Activated B cell treated with CpG ODN at 0.5 μM for 24 hours (primary cell): Measurements from ENCODE around the gene MCOLN2. TPM values are rescaled to one million over a fixed set of nuclear protein-coding genes. Genes with fewer than 3 reads are reported as not detected.

Source experiments
- ATAC-seq: fragments of 200-7000 bp; cut with Tn5 transposase; one replicate; pipeline ENCODE4 v1.10.0; 2021; ENCODE audit warnings: low read depth, mild to moderate bottlenecking, moderate library complexity
- CTCF ChIA-PET: fragments of 350-600 bp; sonication (Branson Sonifier 250); formaldehyde crosslinking; loops from one replicate; lab custom pipeline; 2021; ENCODE audit warnings: antibody characterized with exemption; lab: Charles Lee
- POLR2A ChIA-PET: fragments of 350-600 bp; sonication (Branson Sonifier 250); formaldehyde crosslinking; loops from one replicate; lab custom pipeline; 2021; ENCODE audit warnings: antibody characterized with exemption; lab: Charles Lee
- DNase-seq: peaks from one replicate; pipeline ENCODE4 v3.0.0; 2022
- H3K27ac Mint-ChIP-seq: one replicate; pipeline ENCODE4 v1.8.0; 2020; ENCODE audit warnings: mixed read lengths
- H3K27me3 Mint-ChIP-seq: one replicate; pipeline ENCODE4 v1.8.0; 2021; ENCODE audit warnings: mixed read lengths
- H3K36me3 Mint-ChIP-seq: one replicate; pipeline ENCODE4 v1.8.0; 2021; ENCODE audit warnings: low read depth, mixed read lengths
- H3K4me1 Mint-ChIP-seq: one replicate; pipeline ENCODE4 v1.8.0; 2021; ENCODE audit warnings: mixed read lengths
- H3K4me3 Mint-ChIP-seq: one replicate; pipeline ENCODE4 v1.8.0; 2020; ENCODE audit warnings: mild to moderate bottlenecking, mixed read lengths
- H3K9me3 Mint-ChIP-seq: one replicate; pipeline ENCODE4 v1.8.0; 2020; ENCODE audit warnings: mixed read lengths
- intact Hi-C: fragments of 100-400 bp; cut with micrococcal nuclease; formaldehyde crosslinking; loops from one replicate; pipeline ENCODE4 v1.15.1; 2024
- total RNA-seq: library from RNA; stranded (reverse); gene quantifications from 2 replicates; pipeline ENCODE4 v1.2.3, GENCODE V29; 2022
- TF ChIP-seq, protein P1 (sequence below): fragments of 200-600 bp; IDR thresholded peaks from one replicate; pipeline ENCODE4 v1.8.0; 2022; ENCODE audit warnings: antibody characterized with exemption, mild to moderate bottlenecking

Gene MCOLN2
- total RNA-seq, 1 donor from 2014 or later: 80.2 TPM

DNA sequence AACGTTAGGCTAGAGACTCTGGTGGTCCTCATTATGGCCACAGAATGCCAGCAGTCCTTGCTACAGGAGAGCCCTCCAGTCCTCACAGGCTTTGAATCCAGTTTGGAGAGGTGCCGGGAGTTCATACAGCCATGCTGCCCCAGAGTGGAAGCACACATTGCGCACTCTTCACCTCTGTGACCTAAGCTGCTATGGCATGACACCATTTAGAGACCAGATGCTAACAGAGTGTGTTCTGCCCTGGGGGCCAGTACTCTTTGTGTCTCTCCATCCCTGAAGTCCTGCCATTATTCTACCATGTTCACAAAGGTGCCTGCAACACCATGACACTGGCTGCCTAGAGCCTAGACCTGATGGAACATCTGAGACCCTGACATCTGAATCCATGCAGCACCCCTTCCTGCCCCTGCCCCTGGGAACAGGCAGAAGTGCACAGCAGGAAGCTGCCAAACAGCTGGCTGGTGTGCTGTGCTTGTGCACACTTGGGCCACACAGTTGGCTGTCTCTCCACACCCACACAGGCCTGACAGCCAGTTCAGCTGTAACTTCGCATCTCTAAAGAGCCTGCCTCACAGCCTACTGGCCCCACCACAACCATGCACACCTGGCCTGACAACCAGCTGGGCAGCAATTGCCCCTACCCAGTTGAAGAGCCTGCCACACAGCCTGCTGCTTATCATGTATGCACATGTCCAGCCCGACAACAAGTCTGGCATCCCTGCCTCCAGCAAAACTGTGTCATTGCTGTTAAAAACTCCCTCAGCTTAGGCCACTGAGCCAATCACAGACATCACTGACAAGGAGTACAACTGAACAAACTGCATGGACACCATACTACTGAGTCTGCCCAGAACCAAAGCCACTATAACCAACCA, 49.1 kb downstream of the MCOLN2 start:
- no peaks in the 10 kb centered on the region for H3K27me3 Mint-ChIP-seq
- TF ChIP-seq, protein P1, sequence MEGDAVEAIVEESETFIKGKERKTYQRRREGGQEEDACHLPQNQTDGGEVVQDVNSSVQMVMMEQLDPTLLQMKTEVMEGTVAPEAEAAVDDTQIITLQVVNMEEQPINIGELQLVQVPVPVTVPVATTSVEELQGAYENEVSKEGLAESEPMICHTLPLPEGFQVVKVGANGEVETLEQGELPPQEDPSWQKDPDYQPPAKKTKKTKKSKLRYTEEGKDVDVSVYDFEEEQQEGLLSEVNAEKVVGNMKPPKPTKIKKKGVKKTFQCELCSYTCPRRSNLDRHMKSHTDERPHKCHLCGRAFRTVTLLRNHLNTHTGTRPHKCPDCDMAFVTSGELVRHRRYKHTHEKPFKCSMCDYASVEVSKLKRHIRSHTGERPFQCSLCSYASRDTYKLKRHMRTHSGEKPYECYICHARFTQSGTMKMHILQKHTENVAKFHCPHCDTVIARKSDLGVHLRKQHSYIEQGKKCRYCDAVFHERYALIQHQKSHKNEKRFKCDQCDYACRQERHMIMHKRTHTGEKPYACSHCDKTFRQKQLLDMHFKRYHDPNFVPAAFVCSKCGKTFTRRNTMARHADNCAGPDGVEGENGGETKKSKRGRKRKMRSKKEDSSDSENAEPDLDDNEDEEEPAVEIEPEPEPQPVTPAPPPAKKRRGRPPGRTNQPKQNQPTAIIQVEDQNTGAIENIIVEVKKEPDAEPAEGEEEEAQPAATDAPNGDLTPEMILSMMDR: no peak
- peaks cover 17% of the 10 kb centered on the region for H3K4me1 Mint-ChIP-seq
- no peak for DNase-seq
- peak overlapping the region; percentile 54 for H3K27ac Mint-ChIP-seq
- peaks cover 64% of the 10 kb centered on the region for H3K36me3 Mint-ChIP-seq
- CTCF ChIA-PET: interaction anchor here (8.9 kb wide), 1 partner anchor 78 kb away, joined by 366 read pairs; no protein-coding TSS in a partner anchor
- no peak overlapping the region for H3K4me3 Mint-ChIP-seq
- intact Hi-C loops: loop anchor here (5.0 to 10.0 kb wide), 3 partner anchors 637 to 757 kb away; partner anchors contain the start of genes CCN1, SAMD13 and ZNHIT6
- POLR2A ChIA-PET: interaction anchor here (0.8 kb wide), 1 partner anchor 311 kb away, joined by 3 read pairs; the partner anchor contains the start of gene C1orf52
- H3K9me3 Mint-ChIP-seq: peaks cover 12% of the 10 kb centered on the region
- ATAC-seq: no peak

DNA sequence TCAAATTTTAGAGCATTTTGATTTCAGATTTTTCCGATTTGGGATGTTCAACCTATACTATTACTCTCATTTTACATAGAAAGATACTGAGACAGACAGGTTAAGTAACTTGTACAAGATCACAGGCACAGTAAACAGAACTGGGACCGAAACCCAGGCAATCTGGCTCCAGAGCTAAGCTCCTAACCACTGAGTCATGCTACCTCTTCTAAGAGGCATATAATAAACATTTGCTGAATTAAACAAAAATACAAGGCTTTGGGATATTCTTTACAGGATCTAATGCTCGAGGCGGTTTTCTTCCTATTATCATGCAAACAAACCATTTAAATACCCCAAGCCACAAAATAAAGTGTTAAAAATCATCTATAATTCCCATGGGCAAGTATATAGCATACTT, 50.3 kb downstream of the MCOLN2 start:
- ATAC-seq (no peak), DNase-seq (no peak)
- Mint-ChIP-seq H3K27me3 (no peaks in the 10 kb centered on the region), H3K36me3 (peaks cover 53% of the 10 kb centered on the region), H3K4me1 (peaks cover 17% of the 10 kb centered on the region), H3K4me3 (no peak overlapping the region), H3K27ac (no peak overlapping the region), H3K9me3 (peaks cover 12% of the 10 kb centered on the region)
- ChIA-PET CTCF (interaction anchor here (1.0 to 8.9 kb wide), 2 partner anchors 10 to 79 kb away, joined by 3 to 366 read pairs; no protein-coding TSS in a partner anchor), POLR2A (interaction anchor here (0.7 kb wide), 1 partner anchor 187 kb away, joined by 5 read pairs; no protein-coding TSS in a partner anchor)
- TF ChIP-seq, protein P1: no peak
- intact Hi-C loops: loop anchor here (5.0 to 10.0 kb wide), 3 partner anchors 638 to 758 kb away; partner anchors contain the start of genes CCN1, SAMD13 and ZNHIT6

DNA sequence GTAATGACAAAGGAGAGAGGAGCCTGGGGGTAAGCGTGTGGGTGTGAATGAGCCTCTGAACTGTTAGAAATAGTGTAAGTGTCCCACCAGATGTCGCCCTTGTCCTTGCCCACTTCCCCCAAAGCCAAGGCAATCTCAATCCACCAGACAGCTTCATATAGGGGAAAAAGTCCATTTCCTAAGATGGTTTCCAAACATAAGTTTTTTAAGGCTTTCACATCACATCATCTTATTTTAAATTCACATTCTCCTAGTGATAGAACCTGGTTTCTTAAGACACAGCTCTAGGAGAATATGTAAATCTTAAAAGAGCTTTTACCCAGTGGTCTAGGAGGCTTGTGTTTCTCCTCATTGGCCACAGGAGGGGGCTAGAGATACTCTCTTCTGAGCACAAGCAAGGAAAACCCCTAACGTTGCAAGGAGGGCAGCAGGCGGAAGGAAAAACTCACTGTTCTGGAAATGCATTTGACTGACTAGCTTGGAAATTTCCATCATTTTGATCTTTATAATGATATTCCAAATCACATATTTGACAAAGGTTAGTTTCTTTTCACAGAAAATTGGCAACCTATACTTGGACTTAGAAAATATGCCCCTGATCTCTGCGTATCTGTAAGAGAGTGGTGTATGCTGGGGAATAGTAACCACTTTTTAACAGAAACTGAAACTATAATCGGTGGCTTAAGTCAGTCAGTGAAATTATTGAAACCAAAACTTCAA, 52.0 kb downstream of the MCOLN2 start:
- H3K36me3 Mint-ChIP-seq: peaks cover 44% of the 10 kb centered on the region
- DNase-seq (peak; percentile 26), ATAC-seq (peak; percentile 93)
- H3K4me1 Mint-ChIP-seq: peaks cover 17% of the 10 kb centered on the region
- POLR2A ChIA-PET: interaction anchor here (0.6 to 2.2 kb wide), 16 partner anchors 51 to 763 kb away, joined by 3 to 35 read pairs (median 4); partner anchors contain the start of genes BCL10, C1orf52, CTBS and MCOLN2
- TF ChIP-seq, protein P1: peak; percentile 100
- H3K9me3 Mint-ChIP-seq: peaks cover 5% of the 10 kb centered on the region
- no peaks in the 10 kb centered on the region for H3K27me3 Mint-ChIP-seq
- intact Hi-C loops: loop anchor here (1.0 to 10.0 kb wide), 13 partner anchors 27 to 760 kb away; partner anchors contain the start of genes C1orf52, CCN1, MCOLN3 and SAMD13
- H3K4me3 Mint-ChIP-seq: peak overlapping the region; percentile 86
- CTCF ChIA-PET: interaction anchor here (0.6 to 8.9 kb wide), 49 partner anchors 9 to 1074 kb away, joined by 3 to 366 read pairs (median 4); partner anchors contain the start of genes BCL10, C1orf52, MCOLN2 and SYDE2
- H3K27ac Mint-ChIP-seq: peak overlapping the region; percentile 95

DNA sequence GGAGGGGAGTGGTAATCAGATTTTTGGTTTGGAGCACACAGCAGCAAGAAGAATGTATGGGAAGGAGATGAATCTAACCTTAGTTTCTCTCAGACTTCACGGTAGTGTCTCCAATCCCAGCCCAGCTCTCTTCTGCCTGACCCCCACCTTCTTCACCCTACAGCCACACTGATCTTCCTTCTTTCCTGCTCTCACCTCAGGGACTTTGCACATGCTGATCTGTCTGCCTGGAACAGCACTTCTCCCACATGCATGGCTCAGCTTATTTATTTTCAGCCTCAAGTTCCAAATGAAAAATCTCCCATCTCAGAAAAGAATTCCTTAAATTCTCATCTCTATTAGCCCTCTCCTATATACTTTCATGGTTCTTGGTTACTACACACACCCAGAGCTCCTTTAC, 55.1 kb downstream of the MCOLN2 start:
- no peak for DNase-seq
- POLR2A ChIA-PET: interaction anchor here (0.5 kb wide), 1 partner anchor 1762 kb away, joined by 3 read pairs; the partner anchor contains the start of gene SH3GLB1
- H3K4me1 Mint-ChIP-seq: peaks cover 17% of the 10 kb centered on the region
- H3K36me3 Mint-ChIP-seq: peaks cover 49% of the 10 kb centered on the region
- ATAC-seq: no peak
- intact Hi-C loops: loop anchor here (10.0 kb wide), 2 partner anchors 643 to 763 kb away; partner anchors contain the start of genes CCN1 and ZNHIT6
- no peak overlapping the region for H3K4me3 Mint-ChIP-seq
- CTCF ChIA-PET: interaction anchor here (4.3 to 8.9 kb wide), 2 partner anchors 84 to 90 kb away, joined by 48 to 366 read pairs; no protein-coding TSS in a partner anchor
- no peaks in the 10 kb centered on the region for H3K9me3 Mint-ChIP-seq
- TF ChIP-seq, protein P1: no peak
- no peaks in the 10 kb centered on the region for H3K27me3 Mint-ChIP-seq
- no peak overlapping the region for H3K27ac Mint-ChIP-seq
